Neutrophil (primary cell): ENCODE data around the gene CLIC3.

Source experiments
- H3K27ac ChIP-seq: fragments of 200-600 bp; sonication (generic); 2 replicates; pipeline ENCODE4 v1.5.1; 2016; ENCODE audit warnings: mild to moderate bottlenecking, moderate library complexity
- H3K27me3 ChIP-seq: fragments of 200-600 bp; sonication (generic); 2 replicates; pipeline ENCODE4 v1.6.0; 2016; ENCODE audit warnings: mild to moderate bottlenecking
- H3K36me3 ChIP-seq: fragments of 200-600 bp; sonication (generic); 2 replicates; pipeline ENCODE4 v1.5.1; 2017
- H3K4me1 ChIP-seq, 2 experiments: fragments of 200-600 bp in 1 of 2; sonication (generic) in 1 of 2; 1 replicate in 1 of 2; 2 replicates in 1 of 2; pipeline versions ENCODE4 v1.5.1 to v1.6.1; 2013 to 2016; ENCODE audit warnings: low read depth in 1 of 2, low read length in 1 of 2, mild to moderate bottlenecking in 1 of 2, moderate library complexity in 1 of 2; ENCODE audit not compliant: control insufficient read depth in 1 of 2, insufficient read depth in 1 of 2
- H3K4me3 ChIP-seq, 2 experiments: fragments of 200-600 bp in 1 of 2; sonication (generic) in 1 of 2; 1 replicate in 1 of 2; 2 replicates in 1 of 2; pipeline ENCODE4 v1.5.1; 2013 to 2016; ENCODE audit warnings: low read depth in 1 of 2, low read length in 1 of 2, mild to moderate bottlenecking in 1 of 2, moderate library complexity in 1 of 2
- H3K9me3 ChIP-seq: fragments of 200-600 bp; sonication (generic); 2 replicates; pipeline ENCODE4 v1.5.1; 2016
- CTCF ChIP-seq: fragments of 200-600 bp; sonication (generic); IDR thresholded peaks from 2 replicates; pipeline ENCODE4 v1.5.1; 2016; ENCODE audit warnings: antibody characterized with exemption

CLIC3 gene

DNA sequence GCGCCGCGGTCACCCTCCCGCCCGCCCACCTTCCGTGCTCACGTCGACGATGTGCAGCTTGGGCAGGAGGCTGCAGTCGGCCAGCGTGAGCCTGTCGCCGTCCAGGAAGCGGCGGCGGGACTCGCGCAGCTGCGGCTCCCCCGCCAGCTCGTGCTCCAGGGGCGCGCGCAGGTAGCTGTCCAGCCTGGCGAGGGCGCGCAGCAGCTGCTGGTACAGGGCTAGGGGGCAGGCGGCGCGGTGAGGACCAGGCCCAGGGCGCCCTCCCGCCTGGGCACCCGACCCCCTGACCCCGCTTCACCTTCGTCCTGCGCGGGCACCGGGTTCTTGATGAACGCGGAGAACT lies 1.5 kb downstream of the CLIC3 start:
- Histone ChIP-seq H3K27ac (no peak overlapping the region), H3K36me3 (no peaks in the 10 kb centered on the region), H3K9me3 (no peaks in the 10 kb centered on the region), H3K4me3 (no peak overlapping the region), H3K4me1 (peaks cover 45 to 83% of the 10 kb centered on the region in 2 experiments), H3K27me3 (peaks cover 56% of the 10 kb centered on the region)
- TF ChIP-seq CTCF: no peak

GRCh38 chr9:136994180-136994887 lies 2.0 kb downstream of the CLIC3 start:
- TF ChIP-seq CTCF: no peak
- no peak overlapping the region for H3K4me3 ChIP-seq
- no peaks in the 10 kb centered on the region for H3K9me3 ChIP-seq
- H3K36me3 ChIP-seq: no peaks in the 10 kb centered on the region
- no peak overlapping the region for H3K27ac ChIP-seq
- H3K4me1 ChIP-seq: peaks cover 40 to 77% of the 10 kb centered on the region in 2 experiments
- H3K27me3 ChIP-seq: peaks cover 62% of the 10 kb centered on the region

GRCh38 chr9:136992819-136993369 lies 3.5 kb downstream of the CLIC3 start:
- Histone ChIP-seq H3K4me3 (peak overlapping the region; percentile 75 to 93), H3K36me3 (no peaks in the 10 kb centered on the region), H3K27me3 (peaks cover 72% of the 10 kb centered on the region), H3K27ac (peak overlapping the region; percentile 94), H3K9me3 (no peaks in the 10 kb centered on the region), H3K4me1 (peaks cover 28 to 63% of the 10 kb centered on the region in 2 experiments)
- no peak for TF ChIP-seq CTCF

GRCh38 chr9:136991993-136992818 lies 4.2 kb downstream of the CLIC3 start, which contains the start of gene PAXX:
TSS of gene PAXX (plus strand) at chr9:136992422. CDS start at chr9:136992444, 22 bp downstream.
- peak; percentile 40 for TF ChIP-seq CTCF
- peaks cover 72% of the 10 kb centered on the region for H3K27me3 ChIP-seq
- peak within 1 kb of the TSS; percentile 94 for H3K27ac ChIP-seq
- H3K36me3 ChIP-seq: no peaks in the 10 kb centered on the region
- peaks cover 28 to 56% of the 10 kb centered on the region in 2 experiments for H3K4me1 ChIP-seq
- no peaks in the 10 kb centered on the region for H3K9me3 ChIP-seq
- H3K4me3 ChIP-seq: peak within 1 kb of the TSS; percentile 75 to 93

GRCh38 chr9:136990242-136990911 lies 6.0 kb downstream of the CLIC3 start:
- Histone ChIP-seq H3K36me3 (no peaks in the 10 kb centered on the region), H3K27ac (peak overlapping the region; percentile 94), H3K4me3 (no peak overlapping the region), H3K9me3 (no peaks in the 10 kb centered on the region), H3K27me3 (peaks cover 72% of the 10 kb centered on the region), H3K4me1 (peaks cover 17 to 38% of the 10 kb centered on the region in 2 experiments)
- TF ChIP-seq CTCF: no peak
